Smooth muscle cell (in vitro differentiated cells): ENCODE data around the gene WFDC6. TPM values are rescaled to one million over a fixed set of nuclear protein-coding genes. Genes with fewer than 3 reads are reported as not detected.
"Not testable (repeated sequence)": the region's sequence is repeated elsewhere in the genome, so short reads cannot be mapped to it uniquely, and the experiment has no call there.

ENCODE experiments used
- DNase-seq: peaks from one replicate; lab custom pipeline; 2025; ENCODE audit not compliant: unreplicated experiment; lab: John Stamatoyannopoulos, UW
- H2AFZ ChIP-seq: fragments of 200-600 bp; sonication (generic); 2 replicates; pipeline ENCODE4 v1.6.0; 2016; ENCODE audit warnings: antibody characterized with exemption, low read depth, mild to moderate bottlenecking
- H3F3A ChIP-seq: fragments of 200-600 bp; sonication (generic); 2 replicates; pipeline ENCODE4 v1.6.0; 2017; ENCODE audit warnings: antibody characterized with exemption, low read depth
- H3K27ac ChIP-seq: fragments of 200-600 bp; sonication (generic); 2 replicates; pipeline ENCODE4 v1.5.1; 2016; ENCODE audit warnings: low read depth, mild to moderate bottlenecking
- H3K27me3 ChIP-seq: fragments of 200-600 bp; sonication (generic); 2 replicates; pipeline ENCODE4 v1.6.1; 2016; ENCODE audit warnings: low read depth, mild to moderate bottlenecking
- H3K36me3 ChIP-seq: fragments of 200-600 bp; sonication (generic); 2 replicates; pipeline ENCODE4 v1.5.1; 2016; ENCODE audit warnings: low read depth
- H3K4me1 ChIP-seq: fragments of 200-600 bp; sonication (generic); 2 replicates; pipeline ENCODE4 v1.5.1; 2016; ENCODE audit warnings: low read depth
- H3K4me2 ChIP-seq: fragments of 200-600 bp; sonication (generic); 2 replicates; pipeline ENCODE4 v1.6.0; 2016; ENCODE audit warnings: mild to moderate bottlenecking
- H3K4me3 ChIP-seq: fragments of 200-600 bp; sonication (generic); 2 replicates; pipeline ENCODE4 v1.5.1; 2016; ENCODE audit warnings: mild to moderate bottlenecking
- H3K79me2 ChIP-seq: fragments of 200-600 bp; sonication (generic); 2 replicates; pipeline ENCODE4 v1.6.0; 2016; ENCODE audit warnings: low read depth, mild to moderate bottlenecking
- H3K9ac ChIP-seq: fragments of 200-600 bp; sonication (generic); 2 replicates; pipeline ENCODE4 v1.6.0; 2016; ENCODE audit warnings: low read depth
- H3K9me3 ChIP-seq: fragments of 200-600 bp; sonication (generic); replicated peaks from 2 replicates; pipeline ENCODE4 v1.5.1; 2016; ENCODE audit warnings: low read depth
- H4K20me1 ChIP-seq: fragments of 200-600 bp; sonication (generic); 2 replicates; pipeline ENCODE4 v1.6.0; 2016; ENCODE audit warnings: low read depth
- CTCF ChIP-seq: fragments of 200-600 bp; sonication (generic); IDR thresholded peaks from 2 replicates; pipeline ENCODE4 v1.5.1; 2017; ENCODE audit warnings: borderline replicate concordance, mild to moderate bottlenecking, antibody characterized with exemption; ENCODE audit not compliant: insufficient read depth, poor library complexity, severe bottlenecking
- WGBS: methylation state at CpG from one replicate; pipeline ENCODE4 v1.1.7; 2016; ENCODE audit warnings: low lambda C conversion rate; 5-methylcytosine and 5-hydroxymethylcytosine counted together
- polyA plus RNA-seq: library from polyadenylated mRNA; unstranded; fragments of >200 nt; fragmentation: Nextera tagmentation; extraction: Ambion mirVana; gene quantifications from 2 replicates; pipeline ENCODE4 v1.2.1, GENCODE V29; 2016
- total RNA-seq: library from RNA; depleted of rRNA; stranded (reverse); fragments of >200 nt; gene quantifications from 2 replicates; pipeline ENCODE4 v1.2.3, GENCODE V29; 2014

Gene WFDC6
- total and polyA plus RNA-seq, 2 experiments from 2014 or later, result not detected

DNA sequence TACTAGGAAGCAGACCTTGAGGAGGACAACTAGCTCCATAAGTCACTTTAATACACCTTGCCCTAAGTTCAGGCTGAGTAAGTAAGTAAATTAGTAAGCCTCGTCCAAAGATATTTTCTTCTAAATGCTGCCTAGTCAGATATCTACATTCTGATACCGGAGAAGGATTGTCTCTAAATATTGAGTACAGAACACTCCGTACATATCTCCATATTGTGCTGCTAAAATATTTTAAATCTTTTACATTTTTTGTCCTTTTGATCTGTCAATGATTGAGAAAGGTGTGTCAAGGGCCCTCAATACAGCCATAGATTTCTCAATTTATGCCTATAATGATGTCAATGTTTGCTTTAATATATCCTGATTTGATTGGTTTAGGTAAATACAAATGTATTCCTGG is 36.6 kb upstream of the WFDC6 start:
- no peaks in the 10 kb centered on the region for H3K27me3 ChIP-seq
- H3K27ac ChIP-seq, result no peak overlapping the region
- no peaks in the 10 kb centered on the region for H3K79me2 ChIP-seq
- DNase-seq, result no peak
- H3K36me3 ChIP-seq, result no peaks in the 10 kb centered on the region
- no peaks in the 10 kb centered on the region for H3F3A ChIP-seq
- no peaks in the 10 kb centered on the region for H4K20me1 ChIP-seq
- no peak for TF ChIP-seq CTCF
- no peak overlapping the region for H3K4me3 ChIP-seq
- H3K4me1 ChIP-seq, result peaks cover 9% of the 10 kb centered on the region
- H3K9me3 ChIP-seq, result no peaks in the 10 kb centered on the region
- no peak overlapping the region for H3K4me2 ChIP-seq
- no peak overlapping the region for H2AFZ ChIP-seq
- H3K9ac ChIP-seq, result no peak overlapping the region
- WGBS, result 92% methylated on average over 3 of the region's 3 CpGs

GRCh38 chr20:45569650-45570049 is 30.4 kb upstream of the WFDC6 start:
- peaks cover 11% of the 10 kb centered on the region for H3K27me3 ChIP-seq
- not testable (repeated sequence) for H3K9me3 ChIP-seq, H3K9ac ChIP-seq, H3K27ac ChIP-seq, H3K4me1 ChIP-seq, DNase-seq, H3F3A ChIP-seq, H2AFZ ChIP-seq, H3K36me3 ChIP-seq, H3K4me3 ChIP-seq, H3K4me2 ChIP-seq, H4K20me1 ChIP-seq, H3K79me2 ChIP-seq
- WGBS, result 88% methylated on average over 1 of the region's 1 CpG

DNA sequence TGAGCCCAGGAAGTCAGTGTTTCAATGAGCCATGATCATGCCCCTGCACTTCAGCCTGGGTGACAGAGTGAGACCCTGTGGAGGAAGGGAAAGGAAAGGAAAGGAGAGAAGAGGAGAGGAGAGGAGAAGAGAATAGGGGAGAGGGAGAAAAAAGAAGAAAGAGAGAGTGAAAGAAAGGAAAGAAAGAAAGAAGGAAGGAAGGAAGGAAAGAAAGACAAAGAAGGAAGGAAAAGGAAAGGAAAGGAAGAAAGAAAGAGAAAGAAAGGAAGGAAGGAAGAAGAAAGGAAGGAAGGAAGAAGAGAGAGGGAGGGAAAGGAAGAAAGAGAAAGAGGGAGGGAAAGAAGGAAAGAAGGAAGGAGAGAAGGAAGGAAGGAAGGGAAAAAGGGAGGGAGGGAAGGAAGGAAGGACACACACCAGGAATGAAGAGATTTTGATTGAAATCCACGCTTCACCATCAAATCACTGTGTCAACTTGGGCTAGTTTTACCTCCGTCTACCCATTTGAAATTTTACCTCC is 25.5 kb upstream of the WFDC6 start:
- no peak for DNase-seq

GRCh38 chr20:45555198-45555597 is 15.9 kb upstream of the WFDC6 start:
- WGBS, result 69% methylated on average over 1 of the region's 1 CpG
- no peaks in the 10 kb centered on the region for H3K9me3 ChIP-seq
- no peak overlapping the region for H3K4me2 ChIP-seq
- no peaks in the 10 kb centered on the region for H3K36me3 ChIP-seq
- H3K4me1 ChIP-seq, result no peaks in the 10 kb centered on the region
- no peak for DNase-seq
- no peak overlapping the region for H2AFZ ChIP-seq
- no peaks in the 10 kb centered on the region for H3K79me2 ChIP-seq
- H3F3A ChIP-seq, result no peaks in the 10 kb centered on the region
- H3K9ac ChIP-seq, result no peak overlapping the region
- H3K27ac ChIP-seq, result no peak overlapping the region
- no peak for TF ChIP-seq CTCF
- no peaks in the 10 kb centered on the region for H4K20me1 ChIP-seq
- H3K27me3 ChIP-seq, result no peaks in the 10 kb centered on the region
- H3K4me3 ChIP-seq, result no peak overlapping the region

More for the DNA sequence above, 25.5 kb upstream of the WFDC6 start:
- Histone ChIP-seq H4K20me1 (no peaks in the 10 kb centered on the region), H3K79me2 (no peaks in the 10 kb centered on the region), H3K9ac (no peak overlapping the region), H3K9me3 (no peaks in the 10 kb centered on the region), H3K36me3 (no peaks in the 10 kb centered on the region), H3K27me3 (peaks cover 18% of the 10 kb centered on the region), H3K4me3 (no peak overlapping the region), H3K4me1 (no peaks in the 10 kb centered on the region), H3K27ac (no peak overlapping the region), H2AFZ (no peak overlapping the region), H3F3A (no peaks in the 10 kb centered on the region), H3K4me2 (no peak overlapping the region)
- TF ChIP-seq CTCF, result no peak
- WGBS, result 93% methylated on average over 2 of the region's 2 CpGs
